HEK293 (cell line): ENCODE measurements around the gene ZMYM2.

ENCODE experiments used
- CTCF ChIP-seq: fragments of 450-650 bp; formaldehyde crosslinking; IDR thresholded peaks from 2 replicates; pipeline ENCODE4 v1.5.1; 2016; ENCODE audit warnings: missing biosample characterization, missing genetic modification characterization
- SCRT2 ChIP-seq: fragments of 450-650 bp; formaldehyde crosslinking; IDR thresholded peaks from 2 replicates; pipeline ENCODE4 v1.5.1; 2016; ENCODE audit warnings: missing biosample characterization, missing genetic modification characterization
- TCF7L2 ChIP-seq: IDR thresholded peaks from 2 replicates; pipeline ENCODE4 v1.6.1; 2011; ENCODE audit warnings: low read depth, mild to moderate bottlenecking, inconsistent platforms, low read length, moderate library complexity, borderline replicate concordance
- ZBTB1 ChIP-seq: fragments of 450-650 bp; formaldehyde crosslinking; IDR thresholded peaks from 2 replicates; pipeline ENCODE4 v1.5.1; 2016; ENCODE audit warnings: missing biosample characterization, missing genetic modification characterization
- ZNF23 ChIP-seq: fragments of 450-650 bp; formaldehyde crosslinking; IDR thresholded peaks from 2 replicates; pipeline ENCODE4 v1.5.1; 2016; ENCODE audit warnings: missing biosample characterization, missing genetic modification characterization, borderline replicate concordance
- ZSCAN23 ChIP-seq: fragments of 450-650 bp; formaldehyde crosslinking; IDR thresholded peaks from 2 replicates; pipeline ENCODE4 v1.5.1; 2016; ENCODE audit warnings: missing biosample characterization, missing genetic modification characterization
- TF ChIP-seq, protein P1 (sequence below): fragments of 450-650 bp; formaldehyde crosslinking; IDR thresholded peaks from 2 replicates; pipeline ENCODE4 v1.5.1; 2016; ENCODE audit warnings: missing biosample characterization, missing genetic modification characterization, low read depth

DNA sequence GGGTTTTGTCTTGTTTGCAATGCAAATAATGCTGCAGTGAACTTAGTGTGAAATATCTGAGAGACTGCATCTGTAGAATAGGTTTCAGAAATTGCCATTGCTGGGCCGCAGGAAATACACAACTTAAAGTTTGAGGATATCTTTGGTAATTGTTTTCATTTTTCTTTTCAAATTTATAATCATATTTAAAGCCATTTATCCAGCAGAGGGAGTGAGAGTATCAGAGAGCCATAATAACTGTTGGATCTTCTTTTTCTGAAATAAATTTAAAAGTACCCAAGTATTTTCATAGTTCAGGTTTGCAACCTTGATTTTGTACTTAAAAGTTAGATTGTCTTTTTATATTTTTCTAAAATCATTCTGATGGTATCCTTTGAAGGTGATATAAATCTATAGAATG lies 99.4 kb downstream of the ZMYM2 start:
- TF ChIP-seq CTCF (tag by site-specific recombination) (no peak), TCF7L2 (no peak), ZBTB1 (tag by site-specific recombination) (no peak), ZNF23 (tag by site-specific recombination) (no peak), ZSCAN23 (no peak), SCRT2 (no peak)
- TF ChIP-seq, protein P1, sequence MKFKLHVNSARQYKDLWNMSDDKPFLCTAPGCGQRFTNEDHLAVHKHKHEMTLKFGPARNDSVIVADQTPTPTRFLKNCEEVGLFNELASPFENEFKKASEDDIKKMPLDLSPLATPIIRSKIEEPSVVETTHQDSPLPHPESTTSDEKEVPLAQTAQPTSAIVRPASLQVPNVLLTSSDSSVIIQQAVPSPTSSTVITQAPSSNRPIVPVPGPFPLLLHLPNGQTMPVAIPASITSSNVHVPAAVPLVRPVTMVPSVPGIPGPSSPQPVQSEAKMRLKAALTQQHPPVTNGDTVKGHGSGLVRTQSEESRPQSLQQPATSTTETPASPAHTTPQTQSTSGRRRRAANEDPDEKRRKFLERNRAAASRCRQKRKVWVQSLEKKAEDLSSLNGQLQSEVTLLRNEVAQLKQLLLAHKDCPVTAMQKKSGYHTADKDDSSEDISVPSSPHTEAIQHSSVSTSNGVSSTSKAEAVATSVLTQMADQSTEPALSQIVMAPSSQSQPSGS (tag by site-specific recombination), result no peak
